HG03432 (cell line): Measurements from ENCODE around the gene C1QTNF3.
"Not testable (repeated sequence)": the region's sequence is repeated elsewhere in the genome, so short reads cannot be mapped to it uniquely, and the experiment has no call there.

Experiments
- ATAC-seq: cut with Tn5 transposase; IDR thresholded peaks from one replicate; pipeline ENCODE4 v1.9.1; 2021; ENCODE audit warnings: mild to moderate bottlenecking, moderate library complexity; ENCODE audit not compliant: unreplicated experiment

Gene C1QTNF3, protein sequence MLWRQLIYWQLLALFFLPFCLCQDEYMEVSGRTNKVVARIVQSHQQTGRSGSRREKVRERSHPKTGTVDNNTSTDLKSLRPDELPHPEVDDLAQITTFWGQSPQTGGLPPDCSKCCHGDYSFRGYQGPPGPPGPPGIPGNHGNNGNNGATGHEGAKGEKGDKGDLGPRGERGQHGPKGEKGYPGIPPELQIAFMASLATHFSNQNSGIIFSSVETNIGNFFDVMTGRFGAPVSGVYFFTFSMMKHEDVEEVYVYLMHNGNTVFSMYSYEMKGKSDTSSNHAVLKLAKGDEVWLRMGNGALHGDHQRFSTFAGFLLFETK

DNA sequence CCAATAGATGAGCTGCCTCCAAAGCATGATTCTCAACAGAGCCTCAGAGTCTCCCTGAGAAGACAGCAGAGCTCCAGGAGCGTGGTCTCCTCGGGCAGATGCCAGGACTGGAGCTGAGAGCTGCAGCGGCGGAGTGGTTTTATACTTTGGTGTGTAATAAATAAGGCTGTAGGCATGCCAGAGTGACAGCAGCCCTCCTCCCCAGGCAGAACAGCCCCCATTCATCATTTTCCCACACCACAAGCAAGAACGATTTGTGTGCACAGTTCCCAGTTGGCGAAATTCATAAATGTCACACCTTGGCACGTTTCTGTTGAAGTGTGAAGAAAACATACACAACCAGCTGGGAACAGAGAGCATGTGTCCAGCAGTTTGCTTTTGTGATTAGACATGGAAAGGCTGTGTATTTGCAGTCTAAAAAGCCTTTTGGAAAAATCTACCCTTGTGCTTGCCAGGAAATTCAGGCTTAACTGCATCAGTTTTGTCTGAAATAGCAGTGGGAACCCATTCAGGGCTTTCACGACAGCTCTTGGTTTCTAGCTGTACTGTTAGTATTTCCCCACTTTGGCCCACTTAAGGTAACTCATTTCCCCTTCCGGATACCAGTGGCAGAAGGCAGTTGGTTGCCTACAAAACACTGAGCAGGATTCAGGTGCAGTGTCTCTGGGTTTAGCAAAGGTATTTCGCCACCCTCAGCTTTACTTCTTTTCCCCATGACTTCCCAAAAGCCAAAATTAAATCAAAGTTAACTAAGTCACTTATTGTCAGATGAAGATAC lies at the start of gene C1QTNF3:
Gene C1QTNF3, minus strand, starts transcription at position 115 of the 778 bp plus-strand sequence. Its CDS starts 88 bp downstream, at position 27.
- no peak for ATAC-seq

GRCh38 chr5:34091039-34091438 lies 48.0 kb upstream of the C1QTNF3 start:
- ATAC-seq = not testable (repeated sequence)

DNA sequence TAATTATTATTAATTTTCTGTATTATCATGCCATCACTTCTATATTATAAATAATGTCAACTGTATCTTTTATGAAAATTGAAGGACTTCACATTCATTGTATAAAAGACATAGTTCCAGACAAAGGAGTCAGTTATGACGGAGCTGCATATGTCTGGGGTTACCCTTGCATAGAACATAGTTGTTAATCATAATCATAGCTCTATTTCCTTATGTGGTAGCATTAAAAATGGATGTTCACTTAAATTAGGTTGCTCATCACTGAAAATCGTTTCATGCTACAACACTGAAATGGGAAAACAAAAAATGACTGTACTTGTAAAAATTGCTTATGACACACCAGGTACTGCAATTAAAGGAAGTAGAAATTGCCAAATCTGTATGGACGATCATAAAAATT lies 46.8 kb upstream of the C1QTNF3 start:
- not testable (repeated sequence) for ATAC-seq

DNA sequence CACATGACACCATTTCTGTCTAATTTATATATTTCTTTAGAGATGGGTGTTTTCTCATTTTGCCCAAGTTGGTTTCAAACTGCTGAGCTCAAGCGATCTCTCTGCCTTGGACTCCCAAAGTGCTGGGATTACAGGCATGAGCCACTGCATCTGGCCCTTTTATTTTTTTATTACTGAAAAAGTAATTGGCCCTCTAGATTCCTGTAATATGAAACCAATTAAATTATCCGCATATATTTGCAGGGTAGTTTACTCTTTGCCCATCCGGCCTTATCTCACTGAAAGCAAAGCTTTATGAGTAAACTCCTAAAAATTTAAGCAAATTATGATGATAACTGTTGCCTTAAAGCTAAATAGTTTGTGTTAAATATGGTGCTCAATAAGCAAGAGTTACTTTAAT lies 44.7 kb upstream of the C1QTNF3 start:
- ATAC-seq = not testable (repeated sequence)

DNA sequence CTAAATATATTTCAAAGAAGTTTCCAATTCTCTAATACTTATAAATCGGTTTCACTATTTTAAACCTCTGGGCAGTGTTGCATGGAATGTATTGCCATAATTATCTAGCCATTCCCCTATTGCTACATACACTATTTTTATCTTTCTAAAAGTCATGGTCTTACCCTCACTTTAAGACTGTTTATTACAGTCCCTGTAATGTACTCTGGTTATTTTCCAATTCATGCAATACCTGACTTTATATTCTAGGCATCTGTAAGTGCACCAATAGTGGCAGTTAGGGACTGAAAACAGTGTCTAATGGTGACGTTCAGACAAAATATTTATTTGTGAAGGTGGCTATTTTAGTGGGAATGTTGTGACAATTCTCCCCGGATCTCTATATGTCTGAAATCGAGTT lies 40.9 kb upstream of the C1QTNF3 start:
- ATAC-seq = not testable (repeated sequence)

DNA sequence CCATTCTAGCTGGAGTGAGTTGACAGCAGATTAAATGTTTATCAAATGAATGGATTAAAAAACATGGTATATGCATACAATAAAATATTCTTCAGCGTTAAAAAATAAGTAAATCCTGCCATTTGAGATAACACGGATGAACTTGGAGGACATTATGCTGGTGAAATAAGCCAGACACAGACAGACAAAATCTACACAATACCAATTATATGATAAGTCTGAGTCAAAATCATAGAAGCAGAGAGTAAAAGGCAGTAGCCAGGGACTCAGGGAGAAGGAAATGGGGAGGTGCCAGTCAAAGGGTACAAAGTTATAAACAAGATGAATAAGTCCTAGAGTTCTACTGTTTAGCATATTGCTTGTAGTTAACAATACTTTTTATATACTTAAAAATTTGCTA lies 36.5 kb upstream of the C1QTNF3 start:
- ATAC-seq = not testable (repeated sequence)

DNA sequence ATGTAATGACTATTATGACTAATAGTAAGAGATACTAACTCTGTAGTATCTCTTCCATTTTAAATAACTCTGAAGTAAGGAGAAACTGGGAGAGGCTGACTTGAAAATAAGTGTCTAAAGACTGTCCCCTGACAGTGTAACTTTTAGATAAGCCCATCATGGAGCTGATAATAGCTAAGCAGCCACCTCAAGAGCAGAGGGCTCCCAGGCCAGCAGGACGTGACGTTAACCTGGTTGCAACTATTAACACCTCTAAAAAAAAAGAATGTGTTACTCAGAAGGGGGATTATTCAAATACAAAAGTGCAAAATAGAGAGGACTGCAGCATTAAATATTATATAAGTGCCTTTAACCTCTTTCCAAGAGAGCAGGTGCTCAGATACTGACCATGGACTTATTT lies 34.6 kb upstream of the C1QTNF3 start:
- ATAC-seq = not testable (repeated sequence)

GRCh38 chr5:34076719-34077364 lies 33.8 kb upstream of the C1QTNF3 start:
- not testable (repeated sequence) for ATAC-seq

DNA sequence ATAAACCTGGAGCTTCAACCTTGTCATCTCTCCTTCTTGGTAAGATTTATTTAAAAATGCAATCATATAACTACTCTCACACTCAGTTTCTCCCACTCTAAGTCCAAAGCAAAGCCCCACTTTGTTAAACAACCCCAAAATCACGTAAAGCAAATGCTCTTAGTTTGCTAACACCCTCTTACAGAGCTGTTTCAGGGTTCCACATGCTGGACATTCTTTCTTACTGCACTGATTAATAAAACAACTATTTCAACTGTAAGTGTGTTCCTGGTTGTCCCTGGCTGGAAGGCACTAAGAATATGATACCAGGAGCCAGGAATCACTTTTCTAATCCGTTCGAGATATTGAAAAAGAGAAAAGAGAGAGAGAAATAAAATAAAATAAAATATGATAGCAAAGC lies 31.5 kb upstream of the C1QTNF3 start:
- ATAC-seq = not testable (repeated sequence)

- ATAC-seq = not testable (repeated sequence)
These were observed 31.1 kb upstream of the C1QTNF3 start for GRCh38 chr5:34074071-34074470.

DNA sequence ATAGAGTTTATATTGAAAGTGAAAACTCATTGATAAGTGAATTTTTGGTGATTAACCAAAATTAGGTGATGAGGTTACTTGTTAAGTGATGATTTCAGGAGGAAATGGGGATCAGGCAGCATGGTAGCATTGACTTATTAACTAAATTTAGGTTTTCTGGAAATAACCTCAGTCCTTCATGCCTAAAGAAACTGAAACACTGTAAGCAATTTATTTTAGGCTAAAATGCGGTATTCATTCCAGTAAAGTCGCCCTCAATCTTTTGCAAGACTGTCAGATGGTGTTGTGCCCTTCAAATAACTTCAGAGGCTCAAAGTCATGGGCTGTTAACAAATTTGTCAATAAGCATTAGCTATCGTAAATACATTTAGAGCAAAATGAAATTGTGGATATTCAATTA lies 27.6 kb upstream of the C1QTNF3 start:
- peak; percentile 44 for ATAC-seq

DNA sequence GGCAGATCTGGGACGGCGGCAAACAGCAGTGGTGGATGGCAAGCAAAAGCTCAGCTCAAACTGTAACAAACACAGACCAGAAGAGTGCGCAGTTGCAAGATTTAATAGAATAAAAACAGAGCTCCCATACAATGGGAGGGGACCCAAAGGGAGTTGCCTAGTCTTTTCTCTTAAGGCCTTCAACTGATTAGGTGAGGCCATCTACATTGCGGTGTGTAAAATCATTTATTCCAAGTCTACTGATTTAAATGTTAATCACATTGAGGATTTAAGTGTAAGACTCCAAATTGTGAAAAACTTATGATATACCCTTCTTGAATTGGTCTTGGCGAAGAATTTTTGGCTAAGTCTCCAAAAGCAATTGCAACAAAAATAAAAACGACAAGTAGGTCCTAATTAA lies 21.6 kb upstream of the C1QTNF3 start:
- ATAC-seq = no peak

DNA sequence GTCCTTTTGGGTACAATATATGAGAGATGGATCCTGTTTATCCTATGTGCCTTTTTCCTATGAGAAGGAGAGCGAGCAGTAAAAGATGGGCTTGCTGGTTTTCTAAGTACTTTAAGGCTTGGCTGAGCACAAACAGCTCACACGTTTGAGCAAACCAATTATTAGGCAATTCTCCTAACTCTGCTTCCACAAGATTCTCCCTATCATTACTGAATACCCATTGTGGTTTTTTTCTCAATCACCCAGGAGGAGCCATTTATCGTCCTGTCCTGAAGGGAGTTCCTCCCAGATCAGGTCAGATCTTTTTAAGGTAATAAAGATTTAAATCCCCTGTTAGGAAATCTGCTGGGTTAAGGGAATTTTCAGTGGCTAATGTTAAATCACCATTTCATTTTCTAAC lies 19.4 kb upstream of the C1QTNF3 start:
- ATAC-seq = no peak

- no peak for ATAC-seq
These were observed 19.0 kb upstream of the C1QTNF3 start for GRCh38 chr5:34061993-34062392.

GRCh38 chr5:34059977-34060376 lies 17.0 kb upstream of the C1QTNF3 start:
- no peak for ATAC-seq

- no peak for ATAC-seq
These were observed 15.5 kb upstream of the C1QTNF3 start for GRCh38 chr5:34058532-34058931.

- ATAC-seq = no peak
These were observed 14.6 kb upstream of the C1QTNF3 start for GRCh38 chr5:34057569-34057968.

DNA sequence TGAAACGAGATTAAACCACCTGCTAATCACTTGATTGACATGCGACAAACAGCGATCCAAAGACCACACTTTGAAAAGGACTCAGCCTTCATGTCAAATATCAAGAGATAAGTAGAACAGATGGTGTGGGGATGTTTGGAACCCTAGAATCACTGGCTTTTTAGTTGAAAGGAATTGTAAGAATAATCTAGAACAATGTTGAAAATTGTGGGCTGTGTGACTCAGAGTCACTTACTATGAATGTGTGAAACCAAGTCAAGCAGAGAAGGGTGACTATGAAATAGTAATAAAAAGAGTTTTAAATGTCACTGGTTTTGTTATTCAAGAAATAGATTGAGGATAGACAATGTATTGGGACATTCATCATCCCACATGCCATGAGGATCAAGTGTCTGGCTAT lies 14.1 kb upstream of the C1QTNF3 start:
- ATAC-seq = no peak

DNA sequence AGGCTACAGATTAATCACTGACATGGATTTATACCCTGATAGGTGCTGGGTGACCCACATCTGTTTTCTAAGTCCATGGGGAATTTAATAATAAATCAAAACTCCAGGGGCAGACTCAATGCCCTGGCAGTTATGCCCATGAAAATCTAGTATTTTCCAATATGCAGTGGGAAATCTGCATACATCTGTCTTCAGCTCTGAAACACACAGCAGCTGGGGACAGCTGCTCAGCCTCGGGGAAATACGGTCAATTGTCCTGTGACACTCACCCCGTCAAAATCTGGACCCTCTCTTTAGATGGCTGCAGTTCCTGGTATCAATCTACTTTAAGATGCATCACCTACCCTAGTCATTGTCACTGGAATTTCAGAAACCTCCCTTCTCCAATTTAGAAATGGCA lies 12.7 kb upstream of the C1QTNF3 start:
- ATAC-seq = no peak

GRCh38 chr5:34054400-34054729 lies 11.4 kb upstream of the C1QTNF3 start:
- ATAC-seq = no peak

DNA sequence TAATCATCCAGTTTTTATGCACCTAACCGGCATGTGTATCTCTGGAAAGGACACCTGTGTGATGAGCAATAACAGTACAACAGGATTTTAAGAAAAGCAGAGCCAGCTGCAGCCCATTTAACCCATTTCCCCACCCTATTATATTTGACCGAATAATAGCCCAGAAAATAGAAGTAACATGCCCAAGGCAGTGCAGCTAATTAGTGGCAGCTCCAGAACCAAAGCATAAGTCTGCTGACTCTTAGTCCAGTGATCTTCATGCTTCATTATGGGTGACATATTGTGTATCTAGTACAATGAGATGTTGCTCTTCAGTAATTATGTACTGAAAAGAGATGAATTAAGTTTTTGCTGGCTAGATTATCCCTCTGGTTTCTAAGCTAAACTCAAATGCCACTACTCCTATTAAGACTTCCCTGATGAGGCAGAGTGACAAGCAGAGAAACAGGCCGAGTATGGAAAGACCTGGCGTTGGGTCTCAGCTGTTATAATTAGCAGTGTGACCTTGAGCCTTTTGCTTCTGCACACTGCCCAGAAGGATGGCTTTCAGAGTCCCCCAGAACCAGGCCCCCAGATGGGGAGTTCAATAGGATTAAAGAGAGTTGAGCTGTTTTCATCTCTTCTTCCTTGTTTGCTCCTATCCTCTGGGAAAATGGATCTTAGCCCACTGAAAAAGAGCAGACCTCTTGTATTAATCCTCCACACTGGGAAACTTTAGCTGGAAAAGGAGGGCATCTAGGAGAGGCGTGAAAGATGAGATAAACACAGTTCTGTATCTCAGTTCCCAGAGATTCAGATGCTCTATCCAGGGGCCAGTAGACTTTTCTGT lies 10.8 kb upstream of the C1QTNF3 start:
- ATAC-seq = no peak
